NAMALWA (cell line): ENCODE measurements around the gene NTN3.
A peak's percentile ranks its signal among the peaks of the same experiment; 100 is the strongest.

Experiments used
- DNase-seq: peaks from one replicate; pipeline ENCODE4 v3.0.0-alpha.2; 2015; ENCODE audit warnings: low spot score

The NTN3 gene

DNA sequence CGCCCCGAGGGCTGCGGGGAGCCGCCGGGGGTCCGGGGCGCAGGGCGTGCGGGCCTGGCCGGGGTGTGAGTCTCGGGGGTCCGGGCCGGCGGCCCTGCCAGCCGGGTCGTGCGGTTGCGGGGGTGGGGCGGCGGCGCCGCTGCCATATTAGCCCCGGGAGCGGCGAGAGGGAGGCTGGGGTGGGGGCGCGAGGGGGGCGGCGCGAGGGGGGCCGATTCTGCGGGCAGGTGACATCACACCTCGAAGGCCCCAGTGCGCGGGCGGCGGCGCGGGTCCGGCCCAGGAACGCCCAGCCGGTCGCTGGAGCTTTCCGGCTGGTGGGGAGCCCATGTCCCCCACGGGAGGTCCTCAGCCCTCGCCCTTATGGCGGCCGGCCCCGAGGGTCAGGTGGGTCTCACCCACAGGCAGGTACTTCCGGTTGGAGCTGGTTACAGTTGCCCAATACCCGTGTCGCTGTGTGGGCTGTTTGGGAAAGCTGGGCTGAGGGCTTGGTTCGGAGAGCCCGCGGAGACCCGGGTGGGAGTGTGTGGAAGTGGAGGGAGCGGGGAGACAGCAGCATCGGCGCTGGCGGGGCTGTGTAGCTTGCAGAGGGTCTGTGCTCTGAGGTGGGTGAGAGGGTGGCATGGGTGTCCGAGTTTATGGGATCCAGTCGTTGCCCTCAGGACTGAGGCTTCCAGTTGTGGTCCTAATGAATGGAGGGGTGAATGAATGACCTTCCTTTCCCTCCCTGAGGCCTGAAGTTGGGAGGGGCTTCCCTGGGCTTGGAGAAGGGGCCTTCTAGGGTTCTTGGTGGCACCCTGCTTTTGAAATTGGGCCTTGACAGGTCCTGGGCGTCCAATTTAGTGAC is 43.5 kb downstream of the NTN3 start:
- DNase-seq, result no peak

DNA sequence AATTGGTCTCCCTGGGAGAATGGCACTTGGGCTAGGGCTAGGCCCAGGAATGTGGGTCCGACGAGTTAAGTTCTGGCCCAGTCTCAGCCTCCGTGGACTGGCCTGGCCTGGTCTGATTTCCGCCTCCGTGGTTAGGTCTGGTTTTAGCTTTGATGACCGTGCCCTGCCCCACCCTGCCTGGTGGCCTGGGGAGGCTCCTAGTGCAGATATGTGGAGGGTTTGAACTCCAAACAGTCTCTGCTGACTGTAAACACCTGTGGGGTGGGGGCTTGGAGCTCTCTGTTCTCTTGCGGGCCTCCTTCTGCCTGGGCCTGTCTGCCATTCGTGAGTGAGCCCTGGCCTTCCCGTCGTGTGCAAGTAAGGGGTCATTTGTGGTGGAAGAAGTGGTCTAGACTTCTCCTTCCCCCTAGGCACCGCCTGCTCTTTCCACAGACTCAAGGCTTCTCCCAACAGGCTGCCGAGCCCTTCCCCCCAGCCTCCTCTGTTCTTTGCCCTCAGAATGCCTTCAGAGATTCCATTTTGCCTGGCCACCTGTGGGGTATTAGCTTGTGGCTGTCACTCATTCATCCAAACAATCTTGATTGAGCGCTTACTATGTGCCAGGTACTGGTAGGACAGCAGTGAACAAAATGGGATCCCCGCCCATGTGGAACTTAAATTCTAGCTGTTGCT is 44.2 kb downstream of the NTN3 start:
- peak; percentile 29 for DNase-seq

DNA sequence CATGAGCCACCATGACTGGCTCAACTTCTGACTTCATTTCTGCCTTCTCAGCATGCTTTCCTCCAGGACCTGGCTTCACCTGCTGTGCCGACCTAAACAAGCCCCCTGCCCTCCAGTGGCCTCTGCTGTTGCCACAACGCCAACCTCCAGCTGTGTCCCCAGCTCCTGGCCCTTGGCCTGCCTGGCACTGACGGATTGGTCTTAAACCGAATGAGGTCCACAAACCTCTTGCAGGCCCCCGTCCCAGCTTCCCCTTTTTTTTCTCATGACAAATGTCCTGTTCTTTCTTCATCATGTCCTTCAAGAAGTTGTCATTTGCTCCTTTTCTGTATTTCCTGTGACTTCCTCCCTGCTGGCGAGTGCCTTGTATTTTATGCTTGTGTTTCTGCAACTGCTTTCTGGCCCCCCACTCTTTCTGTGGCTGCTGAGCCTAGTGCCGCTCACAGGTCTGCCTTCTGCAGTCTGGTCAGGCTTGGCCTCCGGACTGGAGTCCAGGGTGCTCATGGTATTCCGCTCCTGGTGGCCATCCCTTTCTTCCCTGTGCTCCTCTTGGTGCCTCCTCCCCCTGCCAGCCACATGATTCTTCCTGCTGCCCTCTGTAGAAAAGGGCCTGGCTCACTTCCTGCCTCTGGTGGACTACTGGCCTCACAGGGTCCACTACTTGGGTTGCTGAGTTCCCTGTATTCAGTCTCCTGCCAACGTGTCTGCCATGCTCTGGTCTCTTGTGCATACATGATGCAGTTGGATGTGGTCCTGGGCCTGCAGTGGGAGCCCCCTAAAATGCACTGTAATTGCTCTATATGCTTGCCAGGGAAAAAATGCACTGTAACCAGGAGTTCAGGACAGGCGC is 45.5 kb downstream of the NTN3 start:
- DNase-seq, result peak; percentile 43

- DNase-seq, result no peak
These were observed 47.0 kb downstream of the NTN3 start for GRCh38 chr16:2517954-2518605.

- no peak for DNase-seq
These were observed 48.0 kb downstream of the NTN3 start for GRCh38 chr16:2518823-2519710.

GRCh38 chr16:2519711-2520080 is 48.6 kb downstream of the NTN3 start:
- DNase-seq, result no peak

- DNase-seq, result peak; percentile 87
These were observed 49.1 kb downstream of the NTN3 start, which contains the start of gene AMDHD2 for GRCh38 chr16:2520097-2520783. Gene AMDHD2, plus strand, starts transcription at chr16:2520371. Its CDS starts 88 bp downstream, at chr16:2520459.

DNA sequence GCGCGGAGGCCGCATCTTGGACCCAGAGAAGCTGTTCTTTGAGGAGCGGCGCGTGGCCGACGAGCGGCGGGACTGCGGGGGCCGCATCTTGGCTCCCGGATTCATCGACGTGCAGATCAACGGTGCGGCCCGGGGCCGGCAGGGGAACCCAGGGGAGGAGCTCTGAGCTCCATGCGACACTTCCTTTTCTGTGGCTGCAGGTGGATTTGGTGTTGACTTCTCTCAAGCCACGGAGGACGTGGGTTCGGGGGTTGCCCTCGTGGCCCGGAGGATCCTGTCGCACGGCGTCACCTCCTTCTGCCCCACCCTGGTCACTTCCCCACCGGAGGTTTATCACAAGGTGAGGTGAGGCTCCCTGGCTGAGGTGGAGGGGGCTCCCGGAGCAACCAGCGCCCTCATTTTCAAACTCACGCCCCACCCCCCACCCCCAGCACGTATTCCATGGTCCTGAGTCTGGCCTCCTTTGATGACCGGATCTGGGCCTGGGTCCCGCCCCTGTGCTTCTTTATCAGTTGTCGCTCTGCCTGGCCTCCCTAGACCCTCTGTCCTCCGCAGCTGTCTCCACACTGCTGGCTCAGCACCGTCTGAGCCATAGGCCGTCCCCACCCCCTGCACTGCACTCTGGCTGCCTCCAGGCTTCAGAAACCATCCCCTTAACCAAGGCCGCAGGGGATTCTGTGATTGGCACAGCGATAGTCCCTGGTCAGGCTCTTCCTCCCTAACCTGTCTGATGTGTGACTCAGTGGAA is 49.9 kb downstream of the NTN3 start:
- DNase-seq, result peak; percentile 83
